AG04449 (cell line): ENCODE data around the gene PNMA8B.
"Not testable (repeated sequence)": the region's sequence is repeated elsewhere in the genome, so short reads cannot be mapped to it uniquely, and the experiment has no call there.

ENCODE experiments used
- CTCF ChIA-PET: fragments of 350-600 bp; formaldehyde crosslinking; extraction: SDS; loops from one replicate; lab custom pipeline; 2021; ENCODE audit warnings: antibody characterized with exemption; lab: Yijun Ruan, JAX
- POLR2A ChIA-PET: fragments of 400-600, 350-600 bp; formaldehyde crosslinking; extraction: SDS; loops from one replicate; lab custom pipeline; 2020; ENCODE audit warnings: antibody characterized with exemption, inconsistent platforms; lab: Yijun Ruan, JAX
- DNase-seq: peaks from one replicate; pipeline ENCODE4 v3.0.0-alpha.2; 2010; ENCODE audit warnings: low read depth, low spot score
- H3K4me3 ChIP-seq: 2 replicates; pipeline ENCODE4 v1.5.1; 2011; ENCODE audit warnings: low read depth, mild to moderate bottlenecking, control low read depth, low read length
- CTCF ChIP-seq: IDR thresholded peaks from one replicate; pipeline ENCODE4 v1.5.1; 2011; ENCODE audit warnings: mild to moderate bottlenecking, moderate library complexity, low read length, control low read depth, inconsistent platforms; ENCODE audit not compliant: insufficient read depth; ENCODE audit errors: missing control alignments

The PNMA8B gene

GRCh38 chr19:46503848-46504453 lies 8.3 kb upstream of the PNMA8B start:
- no peak overlapping the region for H3K4me3 ChIP-seq
- DNase-seq = no peak
- ChIA-PET CTCF (interaction anchor here (1.0 to 2.3 kb wide), 3 partner anchors 9 to 35 kb away, joined by 4 to 12 read pairs (median 7); no protein-coding TSS in a partner anchor), POLR2A (no interaction called here)
- TF ChIP-seq CTCF = no peak

- no peak for TF ChIP-seq CTCF
- H3K4me3 ChIP-seq = no peak overlapping the region
- ChIA-PET POLR2A (no interaction called here), CTCF (no interaction called here)
- no peak for DNase-seq
Observed at GRCh38 chr19:46502891-46503290, 7.2 kb upstream of the PNMA8B start.

GRCh38 chr19:46499692-46500091 lies 4.0 kb upstream of the PNMA8B start:
- CTCF ChIA-PET = interaction anchor here (0.8 to 2.3 kb wide), 8 partner anchors 11 to 219 kb away, joined by 3 to 12 read pairs (median 6); no protein-coding TSS in a partner anchor
- DNase-seq = no peak
- POLR2A ChIA-PET = no interaction called here
- TF ChIP-seq CTCF = no peak
- no peak overlapping the region for H3K4me3 ChIP-seq

GRCh38 chr19:46497773-46498172 lies 2.1 kb upstream of the PNMA8B start:
- ChIA-PET CTCF (interaction anchor here (1.8 to 2.3 kb wide), 4 partner anchors 10 to 217 kb away, joined by 7 to 12 read pairs (median 9); no protein-coding TSS in a partner anchor), POLR2A (no interaction called here)
- TF ChIP-seq CTCF = no peak
- H3K4me3 ChIP-seq = no peak overlapping the region
- DNase-seq = no peak

GRCh38 chr19:46496886-46497285 lies 1.2 kb upstream of the PNMA8B start:
- CTCF ChIA-PET = interaction anchor here (0.8 to 1.5 kb wide), 7 partner anchors 10 to 102 kb away, joined by 3 to 5 read pairs (median 4); no protein-coding TSS in a partner anchor
- DNase-seq, POLR2A ChIA-PET: not testable (repeated sequence)

GRCh38 chr19:46496304-46496703 lies 637 bp upstream of the PNMA8B start:
- TF ChIP-seq CTCF = no peak
- no peak overlapping the region for H3K4me3 ChIP-seq
- no peak for DNase-seq
- POLR2A ChIA-PET = no interaction called here
- CTCF ChIA-PET = interaction anchor here (0.8 to 1.5 kb wide), 6 partner anchors 9 to 101 kb away, joined by 3 to 5 read pairs (median 4); no protein-coding TSS in a partner anchor

More at GRCh38 chr19:46496886-46497285, 1.2 kb upstream of the PNMA8B start:
- not testable (repeated sequence) for H3K4me3 ChIP-seq
